Epidermal melanocyte (primary cell): ENCODE results near the gene GSS.

ENCODE experiments used
- DNase-seq: peaks from one replicate; pipeline ENCODE4 v3.0.0; 2011; ENCODE audit warnings: low spot score; ENCODE audit not compliant: insufficient read length

GSS gene

GRCh38 chr20:34993941-34994508, 38.4 kb upstream of the GSS start:
- no peak for DNase-seq

GRCh38 chr20:34992751-34993417, 37.3 kb upstream of the GSS start:
- DNase-seq: no peak

GRCh38 chr20:34990661-34991214, 35.1 kb upstream of the GSS start:
- no peak for DNase-seq

- no peak for DNase-seq
Measured at GRCh38 chr20:34990231-34990630, 34.6 kb upstream of the GSS start.

- DNase-seq: no peak
Measured at GRCh38 chr20:34989670-34990069, 34.1 kb upstream of the GSS start.

GRCh38 chr20:34989118-34989517, 33.5 kb upstream of the GSS start:
- no peak for DNase-seq

- no peak for DNase-seq
Measured at GRCh38 chr20:34988191-34988540, 32.6 kb upstream of the GSS start.

GRCh38 chr20:34987288-34988190, 31.9 kb upstream of the GSS start:
- DNase-seq: no peak

GRCh38 chr20:34986311-34987287, 31.0 kb upstream of the GSS start:
- DNase-seq: no peak

- DNase-seq: no peak
Measured at GRCh38 chr20:34985461-34986310, 30.1 kb upstream of the GSS start.

- no peak for DNase-seq
Measured at GRCh38 chr20:34984756-34985261, 29.2 kb upstream of the GSS start.

GRCh38 chr20:34983995-34984735, 28.6 kb upstream of the GSS start:
- DNase-seq: no peak

GRCh38 chr20:34983089-34983820, 27.6 kb upstream of the GSS start:
- DNase-seq: no peak

- DNase-seq: no peak
Measured at GRCh38 chr20:34982270-34983088, 26.9 kb upstream of the GSS start.

- DNase-seq: no peak
Measured at GRCh38 chr20:34980543-34981233, 25.1 kb upstream of the GSS start.

- no peak for DNase-seq
Measured at GRCh38 chr20:34979366-34980153, 24.0 kb upstream of the GSS start.
